Measurements from ENCODE around the gene PCCA. TPM values are rescaled to one million over a fixed set of nuclear protein-coding genes. Genes with fewer than 3 reads are reported as not detected.
A peak's percentile ranks its signal among the peaks of the same experiment; 100 is the strongest.

PCCA gene
- total RNA-seq, 2 experiments from 2014 or later, result 11.7 to 12.2 TPM

DNA sequence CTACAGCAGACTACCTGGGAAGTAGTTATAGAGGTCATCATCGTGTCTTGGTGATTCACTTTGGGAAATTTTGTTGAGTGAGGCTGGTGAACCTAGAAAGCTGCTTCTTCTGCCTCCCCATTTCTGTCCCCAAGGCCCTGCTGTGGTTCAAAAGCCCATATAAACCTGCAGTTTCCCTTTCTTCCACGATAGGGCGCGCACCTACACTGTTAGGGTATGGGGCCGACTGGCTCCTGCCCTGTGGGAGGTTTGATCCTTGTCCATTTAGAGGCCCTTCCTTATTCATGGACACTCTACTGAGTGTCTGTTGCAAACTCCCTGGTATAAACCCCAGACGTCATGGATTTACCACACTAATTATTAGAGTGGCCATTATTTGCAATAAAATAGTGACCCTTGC is 307.9 kb downstream of the PCCA start:
- Mint-ChIP-seq H3K4me3 (no peak overlapping the region), H3K36me3 (ENCODE audit: low read depth) (peaks cover 13% of the 10 kb centered on the region), H3K9me3 (peaks cover 8% of the 10 kb centered on the region), H3K27ac (no peak overlapping the region), H3K4me1 (peaks cover 35% of the 10 kb centered on the region), H3K27me3 (no peaks in the 10 kb centered on the region)
- no peak for DNase-seq
- CTCF ChIA-PET, result no interaction called here
- POLR2A ChIA-PET, result no interaction called here

DNA sequence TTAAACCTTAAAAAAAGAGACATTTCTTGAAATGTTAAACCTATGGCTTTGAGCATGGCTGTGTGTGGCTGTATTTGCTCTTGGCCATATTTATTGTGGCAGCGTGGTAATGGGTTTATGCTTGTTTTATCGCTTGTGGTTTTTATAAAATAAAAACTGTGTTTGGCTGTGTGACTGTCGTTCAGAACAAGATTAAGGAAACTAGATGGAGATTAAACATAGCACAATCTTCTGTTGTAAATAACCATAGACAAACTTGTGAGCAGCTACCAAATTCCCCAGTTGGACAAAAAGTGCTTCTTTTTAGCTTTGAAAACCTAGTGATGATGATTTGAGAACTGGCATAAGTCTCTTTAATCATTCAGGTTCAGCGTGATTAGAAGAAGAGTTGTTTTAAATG is 308.7 kb downstream of the PCCA start:
- Mint-ChIP-seq H3K4me3 (no peak overlapping the region), H3K27ac (no peak overlapping the region), H3K4me1 (peaks cover 28% of the 10 kb centered on the region), H3K36me3 (ENCODE audit: low read depth) (peaks cover 16% of the 10 kb centered on the region), H3K27me3 (no peaks in the 10 kb centered on the region), H3K9me3 (peaks cover 8% of the 10 kb centered on the region)
- POLR2A ChIA-PET, result no interaction called here
- CTCF ChIA-PET, result no interaction called here
- DNase-seq, result no peak

DNA sequence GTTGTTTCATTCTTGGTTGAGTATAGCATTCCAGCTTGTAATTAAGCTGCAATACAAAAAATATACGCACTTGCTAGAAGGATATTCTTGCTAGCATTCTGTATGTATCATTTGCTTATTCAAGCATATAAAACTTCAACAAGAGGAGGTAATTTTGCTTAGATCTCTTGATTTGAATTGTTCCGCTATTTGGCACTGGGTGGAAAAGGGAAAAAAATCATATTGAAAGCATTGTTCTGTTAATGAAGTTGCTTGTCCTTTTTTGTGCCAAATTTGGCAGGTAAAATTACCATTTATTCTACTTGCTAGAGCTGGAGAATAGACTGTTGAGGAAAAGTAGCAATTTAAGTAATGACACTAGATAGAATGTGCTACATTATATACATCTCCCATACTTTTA is 309.5 kb downstream of the PCCA start:
- DNase-seq, result no peak
- Mint-ChIP-seq H3K4me3 (no peak overlapping the region), H3K36me3 (ENCODE audit: low read depth) (peaks cover 23% of the 10 kb centered on the region), H3K4me1 (peaks cover 28% of the 10 kb centered on the region), H3K27ac (no peak overlapping the region), H3K27me3 (no peaks in the 10 kb centered on the region), H3K9me3 (peaks cover 12% of the 10 kb centered on the region)
- POLR2A ChIA-PET, result no interaction called here
- CTCF ChIA-PET, result no interaction called here

DNA sequence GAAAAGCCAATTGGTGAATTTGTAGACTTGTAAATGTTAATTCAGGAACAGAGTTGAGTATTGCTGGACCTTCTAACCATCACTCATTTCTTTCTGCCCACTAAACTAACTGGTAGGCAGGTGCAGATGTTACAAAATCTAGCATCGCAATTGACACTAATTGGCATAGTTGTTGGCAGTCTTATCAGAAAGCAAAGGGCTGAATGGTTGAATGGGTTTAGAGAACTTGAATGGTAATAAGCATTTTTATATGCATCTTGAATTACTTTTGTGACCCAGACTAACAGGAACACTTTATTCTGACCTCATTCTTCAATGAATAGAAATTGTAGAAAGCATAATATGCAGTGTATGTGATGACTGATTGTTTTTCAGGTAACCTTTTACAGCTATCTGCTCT is 310.6 kb downstream of the PCCA start:
- POLR2A ChIA-PET, result no interaction called here
- no peak overlapping the region for H3K4me3 Mint-ChIP-seq
- peaks cover 33% of the 10 kb centered on the region for H3K36me3 Mint-ChIP-seq (ENCODE audit: low read depth)
- peaks cover 23% of the 10 kb centered on the region for H3K4me1 Mint-ChIP-seq
- CTCF ChIA-PET, result no interaction called here
- peaks cover 23% of the 10 kb centered on the region for H3K9me3 Mint-ChIP-seq
- DNase-seq, result no peak
- no peak overlapping the region for H3K27ac Mint-ChIP-seq
- no peaks in the 10 kb centered on the region for H3K27me3 Mint-ChIP-seq

DNA sequence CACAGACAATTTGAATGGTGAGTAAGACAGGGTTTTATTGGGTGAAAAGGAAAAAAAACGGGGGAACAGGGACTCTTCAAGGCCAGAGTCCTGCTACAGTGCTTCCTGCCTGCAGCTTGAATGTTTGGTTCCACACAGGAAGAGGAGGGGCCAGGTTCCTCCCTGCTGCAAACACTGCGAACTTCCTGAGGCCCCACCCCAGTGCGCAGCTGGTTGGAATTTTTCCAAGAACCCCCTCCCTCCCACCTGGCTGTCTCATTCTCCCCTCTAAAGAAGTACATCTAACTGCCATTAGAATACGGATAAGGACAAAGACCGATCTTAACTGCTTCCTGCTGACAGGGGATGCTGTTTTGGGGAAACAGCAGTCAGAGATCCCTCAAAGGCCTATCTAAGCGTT is 314.8 kb downstream of the PCCA start:
- ChIA-PET CTCF (no interaction called here), POLR2A (no interaction called here)
- H3K9me3 Mint-ChIP-seq, result peaks cover 44% of the 10 kb centered on the region
- H3K4me1 Mint-ChIP-seq, result peaks cover 12% of the 10 kb centered on the region
- DNase-seq, result no peak
- H3K27ac Mint-ChIP-seq, result no peak overlapping the region
- H3K36me3 Mint-ChIP-seq (ENCODE audit: low read depth), result peaks cover 42% of the 10 kb centered on the region
- no peak overlapping the region for H3K4me3 Mint-ChIP-seq
- H3K27me3 Mint-ChIP-seq, result no peaks in the 10 kb centered on the region

DNA sequence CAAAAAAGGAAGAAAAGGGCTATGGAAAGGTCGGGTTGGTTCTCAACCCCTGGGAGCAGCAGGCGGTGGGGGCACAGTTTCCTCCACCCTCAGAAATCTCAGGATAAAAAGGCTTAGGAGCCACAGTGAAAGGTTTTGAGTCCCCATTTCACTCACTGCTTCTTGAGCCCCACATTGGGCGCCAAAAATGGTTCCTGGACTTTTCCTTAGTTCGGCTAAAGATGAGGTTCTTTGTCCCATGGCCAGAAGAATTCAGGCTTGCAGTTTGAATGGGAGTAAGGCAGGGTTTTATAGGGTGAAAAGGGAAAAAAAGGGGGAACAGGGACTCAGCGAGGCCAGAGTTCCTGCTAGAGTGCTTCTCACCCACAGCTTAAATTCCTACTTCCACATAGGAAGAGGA is 320.2 kb downstream of the PCCA start:
- Mint-ChIP-seq H3K36me3 (ENCODE audit: low read depth) (peaks cover 28% of the 10 kb centered on the region), H3K9me3 (peaks cover 38% of the 10 kb centered on the region)
- CTCF ChIA-PET, result no interaction called here

DNA sequence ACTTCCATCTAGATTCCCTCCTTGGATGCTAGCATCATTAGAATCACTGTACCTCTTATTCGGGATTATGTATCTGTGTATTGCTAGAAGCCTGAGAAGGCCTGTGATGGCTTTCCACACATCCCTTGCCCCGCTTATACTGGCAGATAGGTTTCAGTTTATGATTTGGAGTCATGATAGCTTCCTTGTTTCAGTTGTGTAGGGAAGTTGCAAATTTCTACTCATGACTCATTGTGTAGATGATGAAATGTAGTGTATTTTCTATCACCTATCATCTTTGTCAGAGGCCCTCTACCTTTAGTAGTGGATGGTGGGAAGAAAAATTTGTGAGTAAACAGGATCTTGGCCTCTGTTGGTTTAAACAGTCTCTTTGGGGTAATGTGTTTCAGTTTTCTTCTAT is 334.5 kb downstream of the PCCA start:
- Mint-ChIP-seq H3K4me1 (peaks cover 7% of the 10 kb centered on the region), H3K36me3 (ENCODE audit: low read depth) (peaks cover 12% of the 10 kb centered on the region), H3K4me3 (no peak overlapping the region), H3K27me3 (no peaks in the 10 kb centered on the region), H3K27ac (no peak overlapping the region), H3K9me3 (peaks cover 2% of the 10 kb centered on the region)
- ChIA-PET POLR2A (no interaction called here), CTCF (no interaction called here)
- no peak for DNase-seq

More for the DNA sequence above, 320.2 kb downstream of the PCCA start:
- Mint-ChIP-seq H3K4me1 (no peaks in the 10 kb centered on the region), H3K27me3 (no peaks in the 10 kb centered on the region), H3K27ac (no peak overlapping the region), H3K4me3 (no peak overlapping the region)
- DNase-seq, result no peak
- POLR2A ChIA-PET, result no interaction called here

DNA sequence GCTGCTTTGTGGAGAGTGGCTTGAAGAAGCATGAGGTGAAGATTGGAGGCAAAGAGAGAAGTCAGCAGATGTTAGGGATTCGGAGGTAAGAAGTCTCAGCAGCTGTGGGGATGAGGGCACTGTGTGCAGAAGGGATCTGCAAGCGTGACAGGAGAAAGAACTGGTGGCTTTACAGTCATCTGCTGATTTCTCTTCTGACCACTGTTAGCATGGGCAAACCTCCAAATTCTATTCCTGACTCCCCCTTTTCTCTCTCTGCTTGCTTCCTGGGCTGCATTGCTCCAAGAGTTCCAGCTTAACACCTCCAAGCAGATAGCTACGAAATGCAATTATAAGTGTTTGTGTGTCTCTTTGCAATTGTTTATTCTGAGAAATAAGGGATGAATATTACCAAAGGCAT is 340.1 kb downstream of the PCCA start:
- H3K36me3 Mint-ChIP-seq (ENCODE audit: low read depth), result peaks cover 9% of the 10 kb centered on the region
- no peak overlapping the region for H3K27ac Mint-ChIP-seq
- peaks cover 18% of the 10 kb centered on the region for H3K4me1 Mint-ChIP-seq
- H3K27me3 Mint-ChIP-seq, result no peaks in the 10 kb centered on the region
- H3K4me3 Mint-ChIP-seq, result no peak overlapping the region
- H3K9me3 Mint-ChIP-seq, result peaks cover 7% of the 10 kb centered on the region
- ChIA-PET CTCF (interaction anchor here (0.6 kb wide), 1 partner anchor 207 kb away, joined by 3 read pairs; no protein-coding TSS in a partner anchor), POLR2A (no interaction called here)
- DNase-seq, result no peak

DNA sequence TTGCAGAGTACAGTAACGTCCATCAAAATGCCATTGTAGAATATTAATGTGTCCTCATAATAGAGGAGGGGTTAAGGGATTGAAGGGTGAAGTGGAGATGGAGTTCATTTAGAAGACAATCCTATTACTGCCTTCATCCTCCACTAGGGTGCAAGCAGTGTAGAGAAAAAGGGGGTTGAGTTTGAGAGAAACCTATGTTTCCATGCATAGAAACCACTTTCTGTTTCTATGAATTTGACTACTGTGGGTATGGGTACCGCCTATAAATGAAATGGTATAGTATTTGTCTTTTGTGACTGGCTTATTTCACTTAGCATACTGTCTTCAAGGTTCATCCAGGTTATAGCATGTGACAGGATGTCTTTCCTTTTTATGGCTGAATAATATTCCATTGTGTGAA is 343.7 kb downstream of the PCCA start:
- DNase-seq, result no peak
- ChIA-PET POLR2A (interaction anchor here (1.4 kb wide), 1 partner anchor 38 kb away, joined by 5 read pairs; no protein-coding TSS in a partner anchor), CTCF (no interaction called here)

DNA sequence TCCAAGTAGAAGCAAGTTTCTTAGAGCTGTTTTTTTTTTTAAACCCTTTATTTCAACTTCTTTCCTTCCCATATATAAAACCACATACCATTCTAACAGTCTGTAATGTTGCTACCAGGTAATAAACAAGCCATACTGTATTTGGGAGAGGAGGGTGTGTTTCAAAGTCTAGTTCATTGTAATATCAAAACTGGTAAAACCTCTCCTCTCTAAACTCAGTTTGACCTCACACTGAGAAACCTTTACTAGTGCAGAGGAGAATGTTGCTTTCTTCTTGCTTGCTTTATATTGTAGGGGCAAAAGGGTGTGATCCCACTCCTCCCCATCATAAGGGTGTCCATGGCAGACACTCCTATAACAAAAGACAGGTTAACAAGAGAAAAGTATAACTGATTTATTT is 344.6 kb downstream of the PCCA start:
- no peak overlapping the region for H3K4me3 Mint-ChIP-seq
- POLR2A ChIA-PET, result interaction anchor here (1.4 kb wide), 1 partner anchor 39 kb away, joined by 5 read pairs; no protein-coding TSS in a partner anchor
- peaks cover 13% of the 10 kb centered on the region for H3K36me3 Mint-ChIP-seq (ENCODE audit: low read depth)
- H3K4me1 Mint-ChIP-seq, result peaks cover 33% of the 10 kb centered on the region
- H3K27me3 Mint-ChIP-seq, result no peaks in the 10 kb centered on the region
- DNase-seq, result no peak
- CTCF ChIA-PET, result no interaction called here
- H3K27ac Mint-ChIP-seq, result peak overlapping the region; percentile 10
- H3K9me3 Mint-ChIP-seq, result peaks cover 6% of the 10 kb centered on the region

More for the DNA sequence above, 343.7 kb downstream of the PCCA start:
- Mint-ChIP-seq H3K4me3 (no peak overlapping the region), H3K27ac (no peak overlapping the region), H3K36me3 (ENCODE audit: low read depth) (peaks cover 13% of the 10 kb centered on the region), H3K9me3 (peaks cover 6% of the 10 kb centered on the region), H3K27me3 (no peaks in the 10 kb centered on the region), H3K4me1 (peaks cover 33% of the 10 kb centered on the region)

DNA sequence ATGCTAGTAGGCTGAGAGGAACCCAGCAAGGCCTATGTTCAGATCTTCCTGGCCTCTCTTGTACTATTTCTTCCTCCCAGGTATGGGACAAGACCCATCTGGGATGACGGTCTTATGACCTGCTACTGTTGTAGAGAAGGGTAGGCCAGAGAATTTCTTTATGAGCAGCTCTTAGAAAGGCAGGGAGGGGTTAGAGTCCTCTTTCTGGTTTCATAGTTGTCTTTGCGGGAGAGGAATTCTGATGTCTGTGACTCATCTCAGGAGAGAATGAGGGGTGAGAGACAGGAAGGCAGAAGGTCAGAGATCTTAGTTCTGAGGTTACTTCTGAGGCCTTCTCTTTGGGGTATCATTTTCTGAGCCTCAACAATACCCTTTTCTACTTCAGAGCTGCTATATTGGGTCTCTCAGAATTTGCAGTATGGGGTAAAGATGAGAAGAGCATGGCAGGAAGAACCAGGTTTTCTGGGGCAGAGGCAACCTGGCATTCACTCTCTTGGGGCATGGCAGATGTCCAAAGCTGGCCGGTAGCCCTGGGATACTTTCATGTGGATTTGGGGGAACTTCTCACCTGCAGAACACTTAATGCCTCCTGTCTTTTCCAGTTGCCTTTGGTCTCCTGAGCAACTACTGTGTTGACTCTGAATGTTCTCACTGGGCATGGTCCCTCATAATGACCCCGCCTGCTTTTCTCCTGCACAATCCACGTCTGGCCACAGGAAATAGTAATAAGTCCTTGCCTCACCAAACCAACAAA is 345.3 kb downstream of the PCCA start:
- DNase-seq, result no peak

DNA sequence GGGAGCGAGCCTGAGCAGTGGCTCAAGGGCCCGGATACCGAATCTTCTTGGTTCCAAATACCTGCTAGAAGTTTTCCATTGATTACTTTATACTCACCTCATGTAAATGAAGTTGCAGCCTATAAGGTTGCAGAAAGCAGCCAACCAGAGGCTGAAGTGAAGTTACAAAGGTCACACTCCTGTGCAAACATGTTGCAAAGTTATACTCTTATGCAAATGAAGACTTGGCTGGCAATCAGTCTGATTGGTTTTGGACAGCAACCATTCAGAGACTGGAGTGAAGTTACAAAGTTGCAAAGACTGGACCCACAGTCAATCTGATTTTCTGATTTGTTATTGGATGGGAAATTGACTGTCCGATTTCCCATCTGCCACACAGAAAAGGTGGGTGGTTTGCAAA is 347.2 kb downstream of the PCCA start:
- Mint-ChIP-seq H3K27me3 (no peaks in the 10 kb centered on the region), H3K4me1 (peaks cover 33% of the 10 kb centered on the region)

More for the DNA sequence above, 345.3 kb downstream of the PCCA start:
- peaks cover 33% of the 10 kb centered on the region for H3K4me1 Mint-ChIP-seq
- no peaks in the 10 kb centered on the region for H3K27me3 Mint-ChIP-seq
- H3K36me3 Mint-ChIP-seq (ENCODE audit: low read depth), result peaks cover 13% of the 10 kb centered on the region
- H3K27ac Mint-ChIP-seq, result peak overlapping the region; percentile 10
- CTCF ChIA-PET, result interaction anchor here (0.6 to 0.9 kb wide), 2 partner anchors 43 to 157 kb away, joined by 3 read pairs; no protein-coding TSS in a partner anchor
- POLR2A ChIA-PET, result interaction anchor here (1.4 kb wide), 1 partner anchor 40 kb away, joined by 5 read pairs; no protein-coding TSS in a partner anchor
- H3K4me3 Mint-ChIP-seq, result peak overlapping the region; percentile 1
- H3K9me3 Mint-ChIP-seq, result peaks cover 6% of the 10 kb centered on the region

DNA sequence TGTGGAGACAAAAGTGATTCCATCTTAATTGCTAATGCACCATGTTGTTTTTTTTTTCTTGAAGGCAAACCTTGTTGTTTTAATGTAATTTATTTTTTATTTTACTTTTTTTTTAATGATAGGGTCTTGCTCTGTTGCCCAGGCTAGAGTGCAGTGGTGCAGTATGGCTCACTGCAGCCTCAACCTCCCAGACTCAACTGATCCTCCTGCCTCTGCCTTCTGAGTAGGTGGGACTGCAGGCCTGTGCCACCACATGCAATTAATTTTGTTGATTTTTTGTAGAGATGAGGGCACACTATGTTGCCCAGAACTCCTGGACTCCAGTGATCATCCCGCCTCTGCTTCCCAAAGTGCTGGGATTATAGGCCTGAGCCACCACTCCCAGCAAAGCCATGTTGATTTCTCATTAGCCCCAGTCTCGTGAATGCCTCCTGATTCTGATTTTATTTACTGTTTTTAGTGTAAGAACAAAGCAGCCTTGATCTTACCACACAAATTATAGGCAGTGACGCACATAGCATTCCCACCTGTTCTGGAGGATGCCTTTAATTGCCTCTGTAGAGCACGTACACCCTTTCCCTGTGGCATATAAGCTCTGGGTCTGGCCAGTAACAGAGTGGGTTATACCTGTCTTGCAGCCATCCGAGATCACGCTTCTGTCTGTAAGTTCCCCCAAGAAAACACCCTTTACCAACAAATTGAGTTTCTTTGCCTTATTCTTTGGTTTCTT is 349.3 kb downstream of the PCCA start:
- Mint-ChIP-seq H3K36me3 (ENCODE audit: low read depth) (peaks cover 8% of the 10 kb centered on the region), H3K27me3 (no peaks in the 10 kb centered on the region), H3K9me3 (peaks cover 2% of the 10 kb centered on the region), H3K4me3 (no peak overlapping the region), H3K4me1 (peaks cover 22% of the 10 kb centered on the region), H3K27ac (no peak overlapping the region)
- no peak for DNase-seq
- ChIA-PET CTCF (no interaction called here), POLR2A (no interaction called here)

More for the DNA sequence above, 347.2 kb downstream of the PCCA start:
- POLR2A ChIA-PET, result no interaction called here
- CTCF ChIA-PET, result interaction anchor here (0.6 kb wide), 1 partner anchor 8 kb away, joined by 3 read pairs; no protein-coding TSS in a partner anchor
- Mint-ChIP-seq H3K27ac (no peak overlapping the region), H3K4me3 (no peak overlapping the region), H3K9me3 (peaks cover 6% of the 10 kb centered on the region), H3K36me3 (ENCODE audit: low read depth) (peaks cover 13% of the 10 kb centered on the region)
- no peak for DNase-seq
